Neural crest cell (in vitro differentiated cells): ENCODE results near the gene CCDC107. TPM values are rescaled to one million over a fixed set of nuclear protein-coding genes. Genes with fewer than 3 reads are reported as not detected.

ENCODE experiments used
- DNase-seq: peaks from one replicate; pipeline ENCODE4 v3.0.0; 2021; ENCODE audit warnings: low read depth, mixed read lengths, low spot score
- H3K27ac Mint-ChIP-seq: one replicate; pipeline ENCODE4 v1.8.0; 2021; ENCODE audit warnings: mild to moderate bottlenecking, mixed read lengths; ENCODE audit not compliant: unreplicated experiment
- H3K27me3 Mint-ChIP-seq: 2 replicates; pipeline ENCODE4 v1.8.0; 2021; ENCODE audit warnings: low read depth, mild to moderate bottlenecking, mixed read lengths
- H3K36me3 Mint-ChIP-seq: 2 replicates; pipeline ENCODE4 v1.8.0; 2021; ENCODE audit warnings: low read depth, mild to moderate bottlenecking, mixed read lengths
- H3K4me1 Mint-ChIP-seq: 2 replicates; pipeline ENCODE4 v1.8.0; 2021; ENCODE audit warnings: mixed read lengths
- H3K4me3 Mint-ChIP-seq: one replicate; pipeline ENCODE4 v1.8.0; 2021; ENCODE audit warnings: mild to moderate bottlenecking, mixed read lengths
- H3K9me3 Mint-ChIP-seq: 2 replicates; pipeline ENCODE4 v1.8.0; 2021; ENCODE audit warnings: mixed read lengths
- total RNA-seq: library from RNA; stranded (reverse); gene quantifications from 2 replicates; pipeline ENCODE4 v1.2.1, GENCODE V29; 2021
- TF ChIP-seq, protein P1 (sequence below): fragments of 200-600 bp; sonication (generic); conservative IDR thresholded peaks from 2 replicates; pipeline ENCODE4 v1.5.0; 2021; ENCODE audit warnings: antibody characterized with exemption, mild to moderate bottlenecking

Gene CCDC107
- total RNA-seq, 1 donor from 2014 or later: 15.4 TPM

GRCh38 chr9:35675204-35675603 is 17.1 kb downstream of the CCDC107 start:
- DNase-seq: no peak

GRCh38 chr9:35675732-35676392 is 17.8 kb downstream of the CCDC107 start:
- H3K27ac Mint-ChIP-seq: no peak overlapping the region

More at GRCh38 chr9:35675204-35675603, 17.1 kb downstream of the CCDC107 start:
- Mint-ChIP-seq H3K36me3 (no peaks in the 10 kb centered on the region), H3K27me3 (peaks cover 8% of the 10 kb centered on the region), H3K4me1 (peaks cover 11% of the 10 kb centered on the region), H3K27ac (no peak overlapping the region), H3K9me3 (no peaks in the 10 kb centered on the region), H3K4me3 (peak overlapping the region; percentile 75)
- TF ChIP-seq, protein P1, sequence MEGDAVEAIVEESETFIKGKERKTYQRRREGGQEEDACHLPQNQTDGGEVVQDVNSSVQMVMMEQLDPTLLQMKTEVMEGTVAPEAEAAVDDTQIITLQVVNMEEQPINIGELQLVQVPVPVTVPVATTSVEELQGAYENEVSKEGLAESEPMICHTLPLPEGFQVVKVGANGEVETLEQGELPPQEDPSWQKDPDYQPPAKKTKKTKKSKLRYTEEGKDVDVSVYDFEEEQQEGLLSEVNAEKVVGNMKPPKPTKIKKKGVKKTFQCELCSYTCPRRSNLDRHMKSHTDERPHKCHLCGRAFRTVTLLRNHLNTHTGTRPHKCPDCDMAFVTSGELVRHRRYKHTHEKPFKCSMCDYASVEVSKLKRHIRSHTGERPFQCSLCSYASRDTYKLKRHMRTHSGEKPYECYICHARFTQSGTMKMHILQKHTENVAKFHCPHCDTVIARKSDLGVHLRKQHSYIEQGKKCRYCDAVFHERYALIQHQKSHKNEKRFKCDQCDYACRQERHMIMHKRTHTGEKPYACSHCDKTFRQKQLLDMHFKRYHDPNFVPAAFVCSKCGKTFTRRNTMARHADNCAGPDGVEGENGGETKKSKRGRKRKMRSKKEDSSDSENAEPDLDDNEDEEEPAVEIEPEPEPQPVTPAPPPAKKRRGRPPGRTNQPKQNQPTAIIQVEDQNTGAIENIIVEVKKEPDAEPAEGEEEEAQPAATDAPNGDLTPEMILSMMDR: no peak

DNA sequence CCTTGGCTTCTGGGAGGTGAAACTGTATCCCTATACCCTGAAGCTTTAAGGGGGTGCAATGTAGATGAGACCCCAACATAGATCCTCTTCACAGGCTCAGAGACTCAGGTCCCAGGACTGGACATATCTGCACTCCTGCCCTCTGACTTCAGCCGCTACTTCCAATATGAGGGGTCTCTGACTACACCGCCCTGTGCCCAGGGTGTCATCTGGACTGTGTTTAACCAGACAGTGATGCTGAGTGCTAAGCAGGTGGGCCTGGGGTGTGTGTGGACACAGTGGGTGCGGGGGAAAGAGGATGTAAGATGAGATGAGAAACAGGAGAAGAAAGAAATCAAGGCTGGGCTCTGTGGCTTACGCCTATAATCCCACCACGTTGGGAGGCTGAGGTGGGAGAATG is 21.0 kb downstream of the CCDC107 start:
- Mint-ChIP-seq H3K4me1 (peaks cover 20% of the 10 kb centered on the region), H3K36me3 (peaks cover 6% of the 10 kb centered on the region), H3K9me3 (no peaks in the 10 kb centered on the region), H3K4me3 (no peak overlapping the region), H3K27me3 (peaks cover 8% of the 10 kb centered on the region), H3K27ac (no peak overlapping the region)
- no peak for DNase-seq
- TF ChIP-seq, protein P1: no peak

More at GRCh38 chr9:35675732-35676392, 17.8 kb downstream of the CCDC107 start:
- Mint-ChIP-seq H3K4me3 (peak overlapping the region; percentile 75), H3K4me1 (peaks cover 11% of the 10 kb centered on the region), H3K9me3 (no peaks in the 10 kb centered on the region), H3K27me3 (peaks cover 8% of the 10 kb centered on the region), H3K36me3 (no peaks in the 10 kb centered on the region)
- TF ChIP-seq, protein P1: no peak
- peak; percentile 90 for DNase-seq

DNA sequence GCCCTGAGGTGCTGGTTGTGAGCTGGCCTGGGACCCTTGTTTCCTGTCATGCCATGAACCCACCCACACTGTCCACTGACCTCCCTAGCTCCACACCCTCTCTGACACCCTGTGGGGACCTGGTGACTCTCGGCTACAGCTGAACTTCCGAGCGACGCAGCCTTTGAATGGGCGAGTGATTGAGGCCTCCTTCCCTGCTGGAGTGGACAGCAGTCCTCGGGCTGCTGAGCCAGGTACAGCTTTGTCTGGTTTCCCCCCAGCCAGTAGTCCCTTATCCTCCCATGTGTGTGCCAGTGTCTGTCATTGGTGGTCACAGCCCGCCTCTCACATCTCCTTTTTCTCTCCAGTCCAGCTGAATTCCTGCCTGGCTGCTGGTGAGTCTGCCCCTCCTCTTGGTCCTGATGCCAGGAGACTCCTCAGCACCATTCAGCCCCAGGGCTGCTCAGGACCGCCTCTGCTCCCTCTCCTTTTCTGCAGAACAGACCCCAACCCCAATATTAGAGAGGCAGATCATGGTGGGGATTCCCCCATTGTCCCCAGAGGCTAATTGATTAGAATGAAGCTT is 21.8 kb downstream of the CCDC107 start:
- H3K9me3 Mint-ChIP-seq: no peaks in the 10 kb centered on the region
- H3K27ac Mint-ChIP-seq: no peak overlapping the region
- peaks cover 6% of the 10 kb centered on the region for H3K36me3 Mint-ChIP-seq
- H3K4me3 Mint-ChIP-seq: no peak overlapping the region
- peaks cover 14% of the 10 kb centered on the region for H3K4me1 Mint-ChIP-seq
- TF ChIP-seq, protein P1: no peak
- H3K27me3 Mint-ChIP-seq: peaks cover 3% of the 10 kb centered on the region
- no peak for DNase-seq

DNA sequence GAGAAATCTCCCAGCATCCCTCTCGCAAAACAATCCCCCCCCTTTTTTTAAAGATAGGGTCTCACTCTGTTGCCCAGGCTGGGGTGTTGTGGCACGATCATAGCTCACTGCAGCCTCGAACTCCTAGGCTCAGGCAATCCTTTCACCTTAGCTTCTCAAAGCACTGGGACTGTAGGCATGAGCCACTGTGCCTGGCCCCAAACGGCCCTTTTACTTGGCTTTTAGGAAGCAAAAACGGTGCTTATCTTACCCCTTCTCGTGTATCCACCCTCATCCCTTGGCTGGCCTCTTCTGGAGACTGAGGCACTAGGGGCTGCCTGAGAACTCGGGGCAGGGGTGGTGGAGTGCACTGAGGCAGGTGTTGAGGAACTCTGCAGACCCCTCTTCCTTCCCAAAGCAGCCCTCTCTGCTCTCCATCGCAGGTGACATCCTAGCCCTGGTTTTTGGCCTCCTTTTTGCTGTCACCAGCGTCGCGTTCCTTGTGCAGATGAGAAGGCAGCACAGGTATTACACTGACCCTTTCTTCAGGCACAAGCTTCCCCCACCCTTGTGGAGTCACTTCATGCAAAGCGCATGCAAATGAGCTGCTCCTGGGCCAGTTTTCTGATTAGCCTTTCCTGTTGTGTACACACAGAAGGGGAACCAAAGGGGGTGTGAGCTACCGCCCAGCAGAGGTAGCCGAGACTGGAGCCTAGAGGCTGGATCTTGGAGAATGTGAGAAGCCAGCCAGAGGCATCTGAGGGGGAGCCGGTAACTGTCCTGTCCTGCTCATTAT is 22.4 kb downstream of the CCDC107 start:
- DNase-seq: no peak
- TF ChIP-seq, protein P1: no peak
- H3K4me3 Mint-ChIP-seq: no peak overlapping the region
- no peak overlapping the region for H3K27ac Mint-ChIP-seq
- peaks cover 14% of the 10 kb centered on the region for H3K4me1 Mint-ChIP-seq
- H3K9me3 Mint-ChIP-seq: no peaks in the 10 kb centered on the region
- peaks cover 3% of the 10 kb centered on the region for H3K27me3 Mint-ChIP-seq
- H3K36me3 Mint-ChIP-seq: peaks cover 6% of the 10 kb centered on the region
